ENCODE results near the gene SGTB. TPM values are rescaled to one million over a fixed set of nuclear protein-coding genes. Genes with fewer than 3 reads are reported as not detected.

SGTB gene
- total and polyA plus RNA-seq, 2 of the 8 experiments (the other 6 are each of a cell fraction or from before 2014, with no cell fraction given) = 2.2 to 18.7 TPM

DNA sequence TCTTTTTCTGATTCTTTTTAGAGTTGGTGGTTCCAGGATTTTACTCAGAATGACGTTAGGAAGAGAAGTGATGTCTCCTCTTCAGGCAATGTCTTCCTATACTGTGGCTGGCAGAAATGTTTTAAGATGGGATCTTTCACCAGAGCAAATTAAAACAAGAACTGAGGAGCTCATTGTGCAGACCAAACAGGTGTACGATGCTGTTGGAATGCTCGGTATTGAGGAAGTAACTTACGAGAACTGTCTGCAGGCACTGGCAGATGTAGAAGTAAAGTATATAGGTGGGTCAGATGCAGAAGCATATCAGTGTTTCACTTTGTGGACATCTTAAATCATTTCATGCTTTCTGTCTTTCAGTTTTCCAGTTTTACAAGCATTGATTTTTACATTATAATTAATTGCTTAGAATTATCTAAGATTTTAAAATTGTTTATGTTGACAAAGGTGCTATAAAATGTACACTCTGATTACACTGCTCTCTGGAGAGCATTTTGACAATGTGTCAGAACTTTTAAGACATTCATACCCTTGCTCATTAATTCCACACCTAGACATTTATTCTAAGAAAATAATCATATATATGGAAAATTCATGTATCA is 36.7 kb upstream of the SGTB start:
- CTCF ChIA-PET (ENCODE audit: partially characterized antibody) = interaction anchor here (0.9 to 1.8 kb wide), 2 partner anchors 9 to 15 kb away, joined by 4 to 7 read pairs; no protein-coding TSS in a partner anchor
- no peaks in the 10 kb centered on the region for H3K9me3 ChIP-seq (ENCODE audit: insufficient read depth in 2 of 2, low read depth in 1 of 2, low read length in 1 of 2)

More for the DNA sequence above, 36.7 kb upstream of the SGTB start:
- H3K27me3 ChIP-seq (replicated peaks in 1 of 4; ENCODE audit: control insufficient read depth in 3 of 4, extremely low read depth in 1 of 4, insufficient read depth in 3 of 4, low read length in 3 of 4) = no peaks in the 10 kb centered on the region
- no peaks in the 10 kb centered on the region for H3K4me1 ChIP-seq (replicated peaks in 1 of 4; ENCODE audit: control insufficient read depth in 3 of 4, insufficient read depth in 4 of 4, low read length in 3 of 4)
- no peak overlapping the region for H2AFZ ChIP-seq (ENCODE audit: low read length)
- H3K4me2 ChIP-seq (ENCODE audit: insufficient read depth in 1 of 2, low read depth in 2 of 2, low read length in 2 of 2) = no peak overlapping the region
- peaks cover 0 to 56% of the 10 kb centered on the region in 2 experiments; a peak in 2 of 4 replicates for H3K79me2 ChIP-seq (ENCODE audit: control insufficient read depth in 1 of 2, insufficient read depth in 2 of 2, low read length in 2 of 2)
- no peak overlapping the region for H2AK5ac ChIP-seq (ENCODE audit: low read depth, low read length)
- H3K36me3 ChIP-seq (ENCODE audit: control insufficient read depth in 2 of 4, insufficient read depth in 4 of 4, low read length in 3 of 4) = peaks cover 0 to 36% (median 22%) of the 10 kb centered on the region in 4 experiments; a peak in 7 of 8 replicates
- no peak overlapping the region for H4K91ac ChIP-seq (replicated peaks; ENCODE audit: insufficient read length, low read length)
- H2BK20ac ChIP-seq (ENCODE audit: low read length) = no peak overlapping the region
- DNase-seq (ENCODE audit: low read depth in 1 of 2, low spot score in 2 of 2) (no peak), FAIRE-seq (no peak)
- H4K20me1 ChIP-seq (replicated peaks in 1 of 2; ENCODE audit: control insufficient read depth in 1 of 2, insufficient read depth in 2 of 2, low read length in 2 of 2) = peaks cover 2 to 3% of the 10 kb centered on the region in 2 experiments
- no peaks in the 10 kb centered on the region; the same call in none of the 2 replicates for H3K79me1 ChIP-seq (ENCODE audit: low read depth, low read length)
- no peak overlapping the region for H3K9ac ChIP-seq (replicated peaks in 1 of 4; ENCODE audit: extremely low read depth in 1 of 4, low read depth in 3 of 4, low read length in 3 of 4)
- H2BK120ac ChIP-seq (replicated peaks; ENCODE audit: low read depth, low read length) = no peak overlapping the region
- H4K5ac ChIP-seq (ENCODE audit: insufficient read length, low read depth, low read length) = no peak overlapping the region
- no peak overlapping the region for H3K27ac ChIP-seq (ENCODE audit: low read depth, low read length)
- no peak overlapping the region for H2BK12ac ChIP-seq (ENCODE audit: low read depth, low read length)
- H3K14ac ChIP-seq (ENCODE audit: insufficient read length) = no peak overlapping the region
- no peaks in the 10 kb centered on the region for H3K23me2 ChIP-seq (ENCODE audit: low read depth, low read length)
- H4K8ac ChIP-seq (ENCODE audit: extremely low read depth, insufficient read depth, low read length) = no peak overlapping the region
- POLR2A ChIA-PET (ENCODE audit: partially characterized antibody) = interaction anchor here (1.5 kb wide), 1 partner anchor 11 kb away, joined by 4 read pairs; no protein-coding TSS in a partner anchor
- WGBS, 2 experiments (ENCODE audit: extremely low coverage in 1 of 2, insufficient coverage in 1 of 2, insufficient read length in 1 of 2, insufficient replicate concordance in 2 of 2, low coverage in 1 of 2, low lambda C conversion rate in 2 of 2, missing lambda C conversion rate in 1 of 2) = 94% methylated on average over 4 of the region's 4 CpGs; no CpG with 5 or more reads in 1 of the 2 experiments
- H3K23ac ChIP-seq (ENCODE audit: insufficient read length) = no peak overlapping the region
- no peak for TF ChIP-seq BCL11A (IDR thresholded peaks at IDR 0.05; ENCODE audit: low read depth in 2 of 2, low read length in 2 of 2)
- no peak for TF ChIP-seq POLR2AphosphoS5 (IDR thresholded peaks at IDR 0.05; ENCODE audit: low read depth, low read length)
- TF ChIP-seq, protein P1, sequence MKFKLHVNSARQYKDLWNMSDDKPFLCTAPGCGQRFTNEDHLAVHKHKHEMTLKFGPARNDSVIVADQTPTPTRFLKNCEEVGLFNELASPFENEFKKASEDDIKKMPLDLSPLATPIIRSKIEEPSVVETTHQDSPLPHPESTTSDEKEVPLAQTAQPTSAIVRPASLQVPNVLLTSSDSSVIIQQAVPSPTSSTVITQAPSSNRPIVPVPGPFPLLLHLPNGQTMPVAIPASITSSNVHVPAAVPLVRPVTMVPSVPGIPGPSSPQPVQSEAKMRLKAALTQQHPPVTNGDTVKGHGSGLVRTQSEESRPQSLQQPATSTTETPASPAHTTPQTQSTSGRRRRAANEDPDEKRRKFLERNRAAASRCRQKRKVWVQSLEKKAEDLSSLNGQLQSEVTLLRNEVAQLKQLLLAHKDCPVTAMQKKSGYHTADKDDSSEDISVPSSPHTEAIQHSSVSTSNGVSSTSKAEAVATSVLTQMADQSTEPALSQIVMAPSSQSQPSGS (IDR thresholded peaks at IDR 0.05; ENCODE audit: low read length) = no peak
- TF ChIP-seq, protein P2, sequence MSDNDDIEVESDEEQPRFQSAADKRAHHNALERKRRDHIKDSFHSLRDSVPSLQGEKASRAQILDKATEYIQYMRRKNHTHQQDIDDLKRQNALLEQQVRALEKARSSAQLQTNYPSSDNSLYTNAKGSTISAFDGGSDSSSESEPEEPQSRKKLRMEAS (IDR thresholded peaks at IDR 0.05) = no peak
- no peak for TF ChIP-seq GTF2F1 (IDR thresholded peaks at IDR 0.05; ENCODE audit: borderline replicate concordance, low read depth, low read length)
- TF ChIP-seq PHF8 (conservative IDR thresholded peaks at IDR 0.05; ENCODE audit: low read depth, low read length) = no peak
- no peak for TF ChIP-seq CEBPB (IDR thresholded peaks at IDR 0.05; ENCODE audit: low read depth, low read length)
- H3K4me3 ChIP-seq (ENCODE audit: extremely low read depth in 1 of 4, insufficient read depth in 2 of 4, low read depth in 3 of 4, low read length in 4 of 4) = no peak overlapping the region
- no peak overlapping the region for H3K4ac ChIP-seq (replicated peaks; ENCODE audit: insufficient read length, low read depth, low read length)
- H2BK5ac ChIP-seq (ENCODE audit: low read depth, low read length) = no peak overlapping the region
- H3K18ac ChIP-seq (ENCODE audit: extremely low read depth, low read length) = no peak overlapping the region
- no peak overlapping the region for H3K56ac ChIP-seq (replicated peaks; ENCODE audit: insufficient read length, low read depth, low read length)
- H2BK15ac ChIP-seq (ENCODE audit: low read length) = no peak overlapping the region
